BE2C (cell line): Measurements from ENCODE around the gene LAMA2.

Experiments used
- DNase-seq: peaks from one replicate; pipeline ENCODE4 v3.0.0-alpha.2; 2020
- H3K27me3 ChIP-seq: fragments of 250-450 bp; sonication (Bioruptor Pico); 2 replicates; pipeline ENCODE4 v1.5.1; 2020; ENCODE audit warnings: mild to moderate bottlenecking
- H3K36me3 ChIP-seq: fragments of 250-450 bp; sonication (Bioruptor Pico); 2 replicates; pipeline ENCODE4 v1.5.1; 2020; ENCODE audit warnings: mild to moderate bottlenecking
- H3K4me1 ChIP-seq: fragments of 250-450 bp; sonication (Bioruptor Pico); 2 replicates; pipeline ENCODE4 v1.5.1; 2020
- H3K4me3 ChIP-seq: 2 replicates; pipeline ENCODE4 v1.5.1; 2011; ENCODE audit warnings: low read depth, low read length
- H3K9me3 ChIP-seq: fragments of 250-450 bp; sonication (Bioruptor Pico); 2 replicates; pipeline ENCODE4 v1.5.1; 2020
- TF ChIP-seq, protein P1 (sequence below): IDR thresholded peaks from 2 replicates; pipeline ENCODE4 v1.5.1; 2012; ENCODE audit warnings: mild to moderate bottlenecking, low read depth, low read length

The LAMA2 gene

DNA sequence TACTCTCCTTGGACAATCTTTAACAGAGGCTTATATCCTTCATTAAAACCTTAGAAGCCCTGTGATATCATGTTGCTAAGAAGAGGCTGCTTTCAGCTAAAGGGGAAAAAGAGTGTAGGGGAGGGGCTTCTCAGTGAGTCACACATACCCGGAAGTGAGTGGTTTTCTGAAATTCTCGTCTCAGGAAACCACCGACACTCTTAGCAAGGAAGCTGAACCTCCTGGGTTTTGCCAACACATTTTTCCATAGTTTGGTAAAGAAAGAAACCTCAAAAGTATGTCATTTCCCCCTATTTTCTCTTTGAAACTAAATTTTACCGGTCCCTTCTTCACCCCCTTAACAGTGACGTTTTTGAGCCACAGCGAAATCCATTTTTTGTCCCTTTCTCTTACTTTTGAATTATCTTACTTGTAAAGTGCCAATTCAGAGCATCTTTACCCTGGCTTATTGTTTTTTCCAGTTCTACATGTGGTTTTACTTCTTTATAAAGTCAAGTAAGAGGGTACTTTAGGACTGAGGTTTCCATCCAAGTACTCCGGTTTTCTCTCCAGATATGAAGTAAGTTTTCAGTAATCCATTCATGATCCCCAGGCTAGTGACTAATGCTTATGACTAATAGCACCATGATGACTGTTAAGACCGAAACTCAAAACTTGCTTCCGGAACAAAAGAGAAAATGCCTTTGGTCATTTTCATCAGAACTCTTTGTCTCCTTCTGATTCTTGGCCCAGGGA, 607.8 kb downstream of the LAMA2 start:
- DNase-seq, result no peak

DNA sequence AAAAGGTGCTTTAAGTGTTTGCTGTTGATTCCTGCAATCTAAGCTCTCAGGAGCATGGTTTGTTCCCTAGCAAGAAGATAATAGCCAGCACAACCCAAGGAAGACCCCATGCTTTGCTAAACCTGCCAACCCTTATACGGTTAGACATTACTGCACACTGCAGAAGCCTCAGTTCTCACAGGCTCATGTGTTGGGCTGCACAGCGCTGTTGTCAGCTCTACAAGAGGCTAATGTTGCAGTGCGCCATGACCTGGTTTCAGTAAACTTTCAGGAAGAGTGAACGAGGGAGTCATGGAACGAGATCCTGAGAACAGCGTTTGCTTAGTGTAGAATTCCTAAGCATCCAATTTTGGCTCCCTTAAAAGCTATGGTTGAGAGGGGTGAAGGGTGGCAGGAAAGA, 608.5 kb downstream of the LAMA2 start:
- H3K9me3 ChIP-seq, result no peaks in the 10 kb centered on the region
- no peak for DNase-seq
- no peaks in the 10 kb centered on the region for H3K4me1 ChIP-seq
- H3K4me3 ChIP-seq, result no peak overlapping the region
- TF ChIP-seq, protein P1, sequence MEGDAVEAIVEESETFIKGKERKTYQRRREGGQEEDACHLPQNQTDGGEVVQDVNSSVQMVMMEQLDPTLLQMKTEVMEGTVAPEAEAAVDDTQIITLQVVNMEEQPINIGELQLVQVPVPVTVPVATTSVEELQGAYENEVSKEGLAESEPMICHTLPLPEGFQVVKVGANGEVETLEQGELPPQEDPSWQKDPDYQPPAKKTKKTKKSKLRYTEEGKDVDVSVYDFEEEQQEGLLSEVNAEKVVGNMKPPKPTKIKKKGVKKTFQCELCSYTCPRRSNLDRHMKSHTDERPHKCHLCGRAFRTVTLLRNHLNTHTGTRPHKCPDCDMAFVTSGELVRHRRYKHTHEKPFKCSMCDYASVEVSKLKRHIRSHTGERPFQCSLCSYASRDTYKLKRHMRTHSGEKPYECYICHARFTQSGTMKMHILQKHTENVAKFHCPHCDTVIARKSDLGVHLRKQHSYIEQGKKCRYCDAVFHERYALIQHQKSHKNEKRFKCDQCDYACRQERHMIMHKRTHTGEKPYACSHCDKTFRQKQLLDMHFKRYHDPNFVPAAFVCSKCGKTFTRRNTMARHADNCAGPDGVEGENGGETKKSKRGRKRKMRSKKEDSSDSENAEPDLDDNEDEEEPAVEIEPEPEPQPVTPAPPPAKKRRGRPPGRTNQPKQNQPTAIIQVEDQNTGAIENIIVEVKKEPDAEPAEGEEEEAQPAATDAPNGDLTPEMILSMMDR, result no peak
- no peaks in the 10 kb centered on the region for H3K36me3 ChIP-seq
- no peaks in the 10 kb centered on the region for H3K27me3 ChIP-seq

More for the DNA sequence above, 607.8 kb downstream of the LAMA2 start:
- Histone ChIP-seq H3K27me3 (no peaks in the 10 kb centered on the region), H3K36me3 (no peaks in the 10 kb centered on the region), H3K4me1 (peaks cover 2% of the 10 kb centered on the region; the same call in 1 of the 2 replicates), H3K4me3 (no peak overlapping the region), H3K9me3 (no peaks in the 10 kb centered on the region)
- TF ChIP-seq, protein P1, result no peak

DNA sequence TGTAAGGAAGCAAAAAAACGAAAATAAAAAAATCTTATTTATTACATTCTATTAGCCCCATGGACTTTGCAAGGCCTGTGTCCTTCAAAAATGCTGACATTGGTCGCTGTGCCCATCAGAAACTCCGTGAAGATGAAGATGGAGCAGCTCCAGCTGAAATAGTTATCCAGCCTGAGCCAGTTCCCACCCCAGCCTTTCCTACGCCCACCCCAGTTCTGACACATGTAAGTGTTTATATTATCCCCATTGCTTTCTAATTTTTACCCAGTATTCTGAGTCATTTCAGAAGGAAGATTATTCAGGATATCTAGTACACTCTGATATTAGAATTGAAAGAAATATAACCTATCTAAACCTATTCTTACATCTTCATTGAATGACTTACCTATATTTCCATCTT, 609.3 kb downstream of the LAMA2 start:
- no peak overlapping the region for H3K4me3 ChIP-seq
- no peaks in the 10 kb centered on the region for H3K4me1 ChIP-seq
- DNase-seq, result no peak
- H3K9me3 ChIP-seq, result no peaks in the 10 kb centered on the region
- TF ChIP-seq, protein P1, result no peak
- no peaks in the 10 kb centered on the region for H3K36me3 ChIP-seq
- H3K27me3 ChIP-seq, result no peaks in the 10 kb centered on the region; the same call in 1 of the 2 replicates

DNA sequence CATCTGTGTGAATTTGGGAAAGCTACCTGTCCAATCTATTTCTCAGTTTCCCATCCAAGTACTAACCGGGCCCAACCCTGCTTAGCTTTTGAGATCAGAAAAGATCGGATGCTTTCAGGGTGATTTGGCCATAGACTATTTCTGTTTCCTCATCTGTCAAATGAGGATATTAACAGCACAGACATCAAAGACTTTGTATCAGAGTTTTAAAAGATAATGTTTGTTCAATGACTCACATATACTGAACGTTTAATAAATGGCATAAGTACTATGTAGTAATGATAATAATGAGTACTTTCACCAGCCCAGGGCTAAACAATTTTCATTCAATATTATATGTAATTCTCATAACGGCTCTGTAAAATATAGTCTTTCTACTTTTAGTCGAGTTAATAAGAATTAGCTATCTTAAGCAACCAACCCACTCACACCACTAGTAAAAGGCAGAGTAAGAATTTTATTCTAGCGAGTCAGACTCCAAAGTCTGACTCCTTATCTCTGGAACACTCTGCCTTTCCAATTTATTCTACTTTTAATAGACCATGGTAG, 610.5 kb downstream of the LAMA2 start:
- TF ChIP-seq, protein P1, result no peak
- no peaks in the 10 kb centered on the region for H3K36me3 ChIP-seq
- no peaks in the 10 kb centered on the region for H3K9me3 ChIP-seq
- no peaks in the 10 kb centered on the region for H3K4me1 ChIP-seq
- H3K27me3 ChIP-seq, result no peaks in the 10 kb centered on the region; the same call in 1 of the 2 replicates
- no peak for DNase-seq
- H3K4me3 ChIP-seq, result no peak overlapping the region

DNA sequence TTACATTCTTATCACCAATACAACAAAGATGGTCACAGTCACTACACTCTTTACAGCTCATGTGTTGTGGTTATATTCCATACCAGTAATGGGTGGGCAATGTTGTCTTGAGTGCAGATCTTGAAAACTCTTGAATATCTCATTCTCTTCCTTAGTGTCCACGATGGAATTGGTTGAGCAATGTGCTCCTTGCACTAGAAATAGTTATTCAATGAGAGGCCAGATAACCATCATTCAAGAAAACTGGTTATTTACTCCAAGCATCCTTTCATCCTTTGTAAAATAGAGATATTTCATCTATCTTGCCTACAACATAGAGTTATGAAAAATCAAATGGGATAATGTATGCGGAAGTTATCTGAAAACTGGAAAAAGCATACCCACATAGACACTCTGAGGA, 611.2 kb downstream of the LAMA2 start:
- H3K36me3 ChIP-seq, result no peaks in the 10 kb centered on the region
- no peaks in the 10 kb centered on the region for H3K9me3 ChIP-seq
- no peak overlapping the region for H3K4me3 ChIP-seq
- TF ChIP-seq, protein P1, result no peak
- H3K4me1 ChIP-seq, result no peaks in the 10 kb centered on the region; the same call in 1 of the 2 replicates
- DNase-seq, result no peak
- no peaks in the 10 kb centered on the region; the same call in 1 of the 2 replicates for H3K27me3 ChIP-seq

DNA sequence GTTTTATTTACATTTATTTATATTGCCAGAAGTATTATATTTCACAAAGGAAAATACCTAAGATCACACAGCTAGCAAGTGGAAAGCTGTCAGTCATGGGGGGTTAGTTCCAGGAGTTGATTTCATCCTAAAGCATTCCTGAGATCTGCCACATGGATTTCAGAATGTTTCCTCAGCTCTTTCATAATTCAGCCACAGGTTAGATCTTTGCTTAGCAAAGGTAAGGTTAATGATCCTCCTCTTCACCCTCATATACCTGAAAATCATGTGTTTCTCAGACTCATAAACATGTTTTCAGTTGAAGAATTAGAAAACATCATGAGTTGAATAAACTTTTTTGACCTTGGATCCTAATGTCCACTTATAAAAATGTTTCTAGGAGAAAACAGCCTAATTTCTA, 611.6 kb downstream of the LAMA2 start:
- peaks cover 2% of the 10 kb centered on the region; the same call in 1 of the 2 replicates for H3K4me1 ChIP-seq

More for the DNA sequence above, 611.6 kb downstream of the LAMA2 start:
- TF ChIP-seq, protein P1, result no peak
- no peaks in the 10 kb centered on the region; the same call in 1 of the 2 replicates for H3K27me3 ChIP-seq
- no peaks in the 10 kb centered on the region for H3K9me3 ChIP-seq
- H3K36me3 ChIP-seq, result no peaks in the 10 kb centered on the region
- DNase-seq, result no peak
- H3K4me3 ChIP-seq, result no peak overlapping the region
